ENCODE data around the gene CABYR. TPM values are rescaled to one million over a fixed set of nuclear protein-coding genes. Genes with fewer than 3 reads are reported as not detected.

Gene CABYR
- total RNA-seq, 1 donor from 2014 or later, result 7.0 TPM

DNA sequence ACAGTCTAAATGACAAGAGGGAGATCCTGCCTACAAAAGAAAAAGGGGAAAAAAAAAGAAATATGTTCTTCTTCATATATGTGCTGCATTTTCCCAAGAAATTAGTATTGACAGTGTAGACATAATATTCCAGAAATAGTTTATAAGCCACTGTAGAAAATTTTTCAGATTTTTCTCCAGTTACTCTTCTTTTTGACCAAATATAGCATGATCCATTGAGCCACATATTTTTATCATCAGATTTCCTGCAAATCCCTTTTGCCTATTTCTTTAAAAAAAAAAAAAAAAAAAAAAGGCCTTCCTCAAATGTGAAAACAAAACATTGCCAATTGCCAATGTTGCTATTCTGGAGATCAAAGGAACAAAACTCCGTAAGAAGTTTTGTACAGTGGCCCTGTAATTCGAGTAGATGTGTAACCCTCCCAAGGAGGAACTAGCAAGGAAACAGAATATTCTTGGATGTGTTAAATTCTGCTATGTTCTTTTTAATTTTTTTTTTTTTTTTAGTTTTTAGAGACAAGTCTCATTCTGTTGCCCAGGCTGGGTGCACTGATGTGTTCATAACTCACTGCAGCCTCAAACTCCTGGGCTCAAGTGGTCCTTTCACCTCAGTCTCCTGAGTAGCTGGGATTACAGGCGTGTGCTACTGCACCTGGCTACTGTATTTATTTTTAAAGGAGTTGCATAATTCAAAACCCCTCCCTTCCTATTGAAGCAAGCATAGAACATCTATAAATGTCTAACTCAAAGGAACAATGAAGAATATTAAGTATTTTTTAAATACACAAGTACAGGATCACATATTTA is 12.5 kb upstream of the CABYR start:
- no peak overlapping the region for H3K4me3 Mint-ChIP-seq (ENCODE audit: unreplicated experiment)
- Histone ChIP-seq H3K4me1 (ENCODE audit: insufficient read depth, low read length) (no peaks in the 10 kb centered on the region), H3K27me3 (ENCODE audit: insufficient read depth, low read length) (no peaks in the 10 kb centered on the region), H3K4me2 (ENCODE audit: low read length) (peak overlapping the region; percentile 15), H2AFZ (ENCODE audit: low read depth, low read length) (no peak overlapping the region), H3K36me3 (ENCODE audit: insufficient read depth, low read length) (peaks cover 3% of the 10 kb centered on the region), H3K9me3 (ENCODE audit: insufficient read depth, low read depth, low read length) (no peaks in the 10 kb centered on the region), H4K20me1 (ENCODE audit: insufficient read depth, low read length) (no peaks in the 10 kb centered on the region), H3K27ac (ENCODE audit: low read depth, low read length) (no peak overlapping the region), H3K79me2 (ENCODE audit: insufficient read depth, low read length) (no peaks in the 10 kb centered on the region), H3K4me3 (ENCODE audit: insufficient read depth, low read depth, low read length) (no peak overlapping the region), H3K9ac (ENCODE audit: low read length) (no peak overlapping the region)
- H3K27ac Mint-ChIP-seq (ENCODE audit: unreplicated experiment), result no peak overlapping the region
- FAIRE-seq (no peak), DNase-seq (ENCODE audit: low read depth) (peak; percentile 23)
- peaks cover 2% of the 10 kb centered on the region for H3K36me3 Mint-ChIP-seq (ENCODE audit: low read depth, unreplicated experiment)
- H3K4me1 Mint-ChIP-seq (ENCODE audit: low read depth, unreplicated experiment), result peaks cover 2% of the 10 kb centered on the region
- H3K9me3 Mint-ChIP-seq (ENCODE audit: unreplicated experiment), result no peaks in the 10 kb centered on the region
- no peak for TF ChIP-seq EZH2 (IDR thresholded peaks at IDR 0.05; ENCODE audit: insufficient read depth, low read length)
- TF ChIP-seq, protein P1, sequence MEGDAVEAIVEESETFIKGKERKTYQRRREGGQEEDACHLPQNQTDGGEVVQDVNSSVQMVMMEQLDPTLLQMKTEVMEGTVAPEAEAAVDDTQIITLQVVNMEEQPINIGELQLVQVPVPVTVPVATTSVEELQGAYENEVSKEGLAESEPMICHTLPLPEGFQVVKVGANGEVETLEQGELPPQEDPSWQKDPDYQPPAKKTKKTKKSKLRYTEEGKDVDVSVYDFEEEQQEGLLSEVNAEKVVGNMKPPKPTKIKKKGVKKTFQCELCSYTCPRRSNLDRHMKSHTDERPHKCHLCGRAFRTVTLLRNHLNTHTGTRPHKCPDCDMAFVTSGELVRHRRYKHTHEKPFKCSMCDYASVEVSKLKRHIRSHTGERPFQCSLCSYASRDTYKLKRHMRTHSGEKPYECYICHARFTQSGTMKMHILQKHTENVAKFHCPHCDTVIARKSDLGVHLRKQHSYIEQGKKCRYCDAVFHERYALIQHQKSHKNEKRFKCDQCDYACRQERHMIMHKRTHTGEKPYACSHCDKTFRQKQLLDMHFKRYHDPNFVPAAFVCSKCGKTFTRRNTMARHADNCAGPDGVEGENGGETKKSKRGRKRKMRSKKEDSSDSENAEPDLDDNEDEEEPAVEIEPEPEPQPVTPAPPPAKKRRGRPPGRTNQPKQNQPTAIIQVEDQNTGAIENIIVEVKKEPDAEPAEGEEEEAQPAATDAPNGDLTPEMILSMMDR (IDR thresholded peaks at IDR 0.05; ENCODE audit: insufficient read depth, low read depth, low read length), result no peak
- no peaks in the 10 kb centered on the region for H3K27me3 Mint-ChIP-seq (ENCODE audit: low read depth, unreplicated experiment)

DNA sequence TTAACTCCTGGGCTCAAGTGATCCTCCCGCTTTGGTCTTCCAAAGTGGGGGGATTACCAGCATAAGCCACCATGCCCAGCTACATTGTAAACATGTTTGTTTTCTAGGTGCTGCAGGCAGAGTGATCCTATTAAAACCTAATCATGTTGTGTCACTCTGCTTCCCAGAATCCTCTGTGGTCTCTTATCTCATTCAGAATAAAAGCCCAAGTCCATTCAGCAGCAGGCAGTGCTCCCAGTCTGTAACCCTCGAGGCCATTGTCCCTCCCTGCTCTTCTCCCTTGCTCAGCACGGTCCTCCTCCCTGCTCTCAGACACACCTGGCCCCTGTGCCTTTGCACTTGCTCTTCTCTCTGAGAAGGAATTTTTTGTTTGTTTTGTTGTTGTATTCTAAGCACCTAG is 11.1 kb upstream of the CABYR start:
- Histone ChIP-seq H3K4me3 (ENCODE audit: insufficient read depth, low read depth, low read length) (no peak overlapping the region), H2AFZ (ENCODE audit: low read depth, low read length) (no peak overlapping the region), H3K79me2 (ENCODE audit: insufficient read depth, low read length) (no peaks in the 10 kb centered on the region), H3K4me2 (ENCODE audit: low read length) (no peak overlapping the region), H3K36me3 (ENCODE audit: insufficient read depth, low read length) (peaks cover 3% of the 10 kb centered on the region), H3K4me1 (ENCODE audit: insufficient read depth, low read length) (no peaks in the 10 kb centered on the region), H3K9me3 (ENCODE audit: insufficient read depth, low read depth, low read length) (no peaks in the 10 kb centered on the region), H3K27me3 (ENCODE audit: insufficient read depth, low read length) (no peaks in the 10 kb centered on the region), H3K27ac (ENCODE audit: low read depth, low read length) (no peak overlapping the region), H3K9ac (ENCODE audit: low read length) (no peak overlapping the region), H4K20me1 (ENCODE audit: insufficient read depth, low read length) (no peaks in the 10 kb centered on the region)
- no peaks in the 10 kb centered on the region for H3K4me1 Mint-ChIP-seq (ENCODE audit: low read depth, unreplicated experiment)
- no peaks in the 10 kb centered on the region for H3K27me3 Mint-ChIP-seq (ENCODE audit: low read depth, unreplicated experiment)
- TF ChIP-seq EZH2 (IDR thresholded peaks at IDR 0.05; ENCODE audit: insufficient read depth, low read length), result no peak
- TF ChIP-seq, protein P1 (IDR thresholded peaks at IDR 0.05; ENCODE audit: insufficient read depth, low read depth, low read length), result no peak
- no peak overlapping the region for H3K4me3 Mint-ChIP-seq (ENCODE audit: unreplicated experiment)
- DNase-seq (ENCODE audit: low read depth) (no peak), FAIRE-seq (no peak)
- peaks cover 2% of the 10 kb centered on the region for H3K36me3 Mint-ChIP-seq (ENCODE audit: low read depth, unreplicated experiment)
- no peak overlapping the region for H3K27ac Mint-ChIP-seq (ENCODE audit: unreplicated experiment)
- H3K9me3 Mint-ChIP-seq (ENCODE audit: unreplicated experiment), result no peaks in the 10 kb centered on the region

DNA sequence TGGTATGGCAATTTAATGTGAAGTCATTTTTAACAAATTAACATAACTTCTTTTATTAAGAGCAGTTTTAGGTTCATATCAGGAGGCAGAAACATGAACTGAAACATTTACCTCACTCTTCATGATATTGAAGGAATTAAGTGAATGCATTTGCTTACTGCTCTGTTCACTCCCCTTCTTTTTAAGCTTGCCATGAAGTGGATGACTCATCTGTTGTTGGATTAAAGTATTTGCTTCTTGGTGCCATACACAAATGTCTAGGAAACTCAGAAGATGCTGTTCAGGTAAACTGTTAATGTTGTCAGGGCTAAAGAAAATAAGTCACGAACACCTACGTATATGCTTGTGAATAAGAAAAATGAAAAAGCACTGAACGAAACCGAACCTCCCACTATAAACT is 10.2 kb upstream of the CABYR start:
- no peaks in the 10 kb centered on the region for H3K4me1 Mint-ChIP-seq (ENCODE audit: low read depth, unreplicated experiment)

More for the DNA sequence above, 10.2 kb upstream of the CABYR start:
- H2AFZ ChIP-seq (ENCODE audit: low read depth, low read length), result no peak overlapping the region
- no peaks in the 10 kb centered on the region for H4K20me1 ChIP-seq (ENCODE audit: insufficient read depth, low read length)
- no peaks in the 10 kb centered on the region for H3K27me3 Mint-ChIP-seq (ENCODE audit: low read depth, unreplicated experiment)
- H3K36me3 Mint-ChIP-seq (ENCODE audit: low read depth, unreplicated experiment), result peaks cover 2% of the 10 kb centered on the region
- no peaks in the 10 kb centered on the region for H3K4me1 ChIP-seq (ENCODE audit: insufficient read depth, low read length)
- H3K27me3 ChIP-seq (ENCODE audit: insufficient read depth, low read length), result no peaks in the 10 kb centered on the region
- H3K4me3 Mint-ChIP-seq (ENCODE audit: unreplicated experiment), result no peak overlapping the region
- H3K36me3 ChIP-seq (ENCODE audit: insufficient read depth, low read length), result peaks cover 3% of the 10 kb centered on the region
- no peak overlapping the region for H3K4me2 ChIP-seq (ENCODE audit: low read length)
- TF ChIP-seq EZH2 (IDR thresholded peaks at IDR 0.05; ENCODE audit: insufficient read depth, low read length), result no peak
- TF ChIP-seq, protein P1 (IDR thresholded peaks at IDR 0.05; ENCODE audit: insufficient read depth, low read depth, low read length), result no peak
- H3K9me3 Mint-ChIP-seq (ENCODE audit: unreplicated experiment), result no peaks in the 10 kb centered on the region
- FAIRE-seq, result peak; percentile 26
- no peak overlapping the region for H3K4me3 ChIP-seq (ENCODE audit: insufficient read depth, low read depth, low read length)
- peak; percentile 20 for DNase-seq (ENCODE audit: low read depth)
- no peak overlapping the region for H3K27ac ChIP-seq (ENCODE audit: low read depth, low read length)
- H3K9me3 ChIP-seq (ENCODE audit: insufficient read depth, low read depth, low read length), result no peaks in the 10 kb centered on the region
- H3K79me2 ChIP-seq (ENCODE audit: insufficient read depth, low read length), result no peaks in the 10 kb centered on the region
- no peak overlapping the region for H3K27ac Mint-ChIP-seq (ENCODE audit: unreplicated experiment)
- H3K9ac ChIP-seq (ENCODE audit: low read length), result no peak overlapping the region

Measured in astrocyte (in vitro differentiated cells and primary cell).